IPS-18a (cell line): ENCODE results near the gene B4GALNT4.
"Not testable (repeated sequence)": the region's sequence is repeated elsewhere in the genome, so short reads cannot be mapped to it uniquely, and the experiment has no call there.

Experiments used
- H3K27ac ChIP-seq: one replicate; pipeline ENCODE4 v1.5.1; 2013; ENCODE audit warnings: low read length
- H3K27me3 ChIP-seq: one replicate; pipeline ENCODE4 v1.6.1; 2013; ENCODE audit warnings: mild to moderate bottlenecking, low read length; ENCODE audit not compliant: control insufficient read depth, insufficient read depth
- H3K36me3 ChIP-seq: one replicate; pipeline ENCODE4 v1.6.1; 2013; ENCODE audit warnings: low read depth, low read length; ENCODE audit not compliant: control insufficient read depth
- H3K4me1 ChIP-seq: one replicate; pipeline ENCODE4 v1.6.1; 2013; ENCODE audit warnings: low read depth, low read length; ENCODE audit not compliant: control insufficient read depth
- H3K4me3 ChIP-seq: one replicate; pipeline ENCODE4 v1.5.1; 2013; ENCODE audit warnings: low read length
- H3K9ac ChIP-seq: one replicate; pipeline ENCODE4 v1.6.1; 2013; ENCODE audit warnings: mild to moderate bottlenecking, low read length, moderate library complexity
- H3K9me3 ChIP-seq: one replicate; pipeline ENCODE4 v1.6.1; 2013; ENCODE audit warnings: low read depth, low read length; ENCODE audit not compliant: control insufficient read depth

The B4GALNT4 gene, protein sequence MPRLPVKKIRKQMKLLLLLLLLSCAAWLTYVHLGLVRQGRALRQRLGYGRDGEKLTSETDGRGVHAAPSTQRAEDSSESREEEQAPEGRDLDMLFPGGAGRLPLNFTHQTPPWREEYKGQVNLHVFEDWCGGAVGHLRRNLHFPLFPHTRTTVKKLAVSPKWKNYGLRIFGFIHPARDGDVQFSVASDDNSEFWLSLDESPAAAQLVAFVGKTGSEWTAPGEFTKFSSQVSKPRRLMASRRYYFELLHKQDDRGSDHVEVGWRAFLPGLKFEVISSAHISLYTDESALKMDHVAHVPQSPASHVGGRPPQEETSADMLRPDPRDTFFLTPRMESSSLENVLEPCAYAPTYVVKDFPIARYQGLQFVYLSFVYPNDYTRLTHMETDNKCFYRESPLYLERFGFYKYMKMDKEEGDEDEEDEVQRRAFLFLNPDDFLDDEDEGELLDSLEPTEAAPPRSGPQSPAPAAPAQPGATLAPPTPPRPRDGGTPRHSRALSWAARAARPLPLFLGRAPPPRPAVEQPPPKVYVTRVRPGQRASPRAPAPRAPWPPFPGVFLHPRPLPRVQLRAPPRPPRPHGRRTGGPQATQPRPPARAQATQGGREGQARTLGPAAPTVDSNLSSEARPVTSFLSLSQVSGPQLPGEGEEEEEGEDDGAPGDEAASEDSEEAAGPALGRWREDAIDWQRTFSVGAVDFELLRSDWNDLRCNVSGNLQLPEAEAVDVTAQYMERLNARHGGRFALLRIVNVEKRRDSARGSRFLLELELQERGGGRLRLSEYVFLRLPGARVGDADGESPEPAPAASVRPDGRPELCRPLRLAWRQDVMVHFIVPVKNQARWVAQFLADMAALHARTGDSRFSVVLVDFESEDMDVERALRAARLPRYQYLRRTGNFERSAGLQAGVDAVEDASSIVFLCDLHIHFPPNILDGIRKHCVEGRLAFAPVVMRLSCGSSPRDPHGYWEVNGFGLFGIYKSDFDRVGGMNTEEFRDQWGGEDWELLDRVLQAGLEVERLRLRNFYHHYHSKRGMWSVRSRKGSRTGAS

GRCh38 chr11:369336-370018 is at the start of gene B4GALNT4:
TSS of gene B4GALNT4 (plus strand) at chr11:369499. CDS start at chr11:369804, 305 bp downstream.
- peak within 1 kb of the TSS; percentile 56 for H3K4me3 ChIP-seq
- H3K9ac ChIP-seq = peak within 1 kb of the TSS; percentile 58
- no peaks in the 10 kb centered on the region for H3K27me3 ChIP-seq
- H3K27ac ChIP-seq = no peak within 1 kb of the TSS
- H3K36me3 ChIP-seq = peaks cover 12% of the 10 kb centered on the region
- H3K4me1 ChIP-seq = peaks cover 3% of the 10 kb centered on the region
- H3K9me3 ChIP-seq = no peaks in the 10 kb centered on the region

DNA sequence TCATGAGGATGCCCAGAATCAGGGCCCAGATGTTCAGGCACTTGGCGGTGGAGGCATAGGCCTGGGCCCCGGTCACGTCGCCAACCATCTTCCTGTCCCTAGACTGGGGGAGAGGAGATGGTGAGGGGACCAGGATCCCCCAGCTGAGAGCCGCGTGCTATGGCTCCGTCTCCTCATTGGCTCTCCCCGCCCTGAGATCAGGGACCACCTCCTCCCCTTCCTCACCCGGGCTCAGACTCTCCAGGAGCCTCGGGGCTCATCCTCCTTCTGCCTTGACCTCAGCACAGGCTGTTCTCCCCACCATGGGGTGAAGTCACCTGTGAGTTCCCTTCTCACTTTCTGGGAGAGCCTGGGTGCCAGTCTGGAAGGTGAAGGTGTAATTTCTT is 49.4 kb upstream of the B4GALNT4 start:
- H3K36me3 ChIP-seq, H3K27ac ChIP-seq, H3K9me3 ChIP-seq, H3K9ac ChIP-seq: not testable (repeated sequence)
- Histone ChIP-seq H3K4me3 (peak overlapping the region; percentile 82), H3K27me3 (peaks cover 28% of the 10 kb centered on the region), H3K4me1 (peaks cover 20% of the 10 kb centered on the region)

GRCh38 chr11:324156-324555 is 45.1 kb upstream of the B4GALNT4 start:
- Histone ChIP-seq H3K9ac (no peak overlapping the region), H3K36me3 (no peaks in the 10 kb centered on the region), H3K27me3 (no peaks in the 10 kb centered on the region), H3K4me3 (no peak overlapping the region), H3K4me1 (peaks cover 6% of the 10 kb centered on the region), H3K27ac (no peak overlapping the region), H3K9me3 (no peaks in the 10 kb centered on the region)

DNA sequence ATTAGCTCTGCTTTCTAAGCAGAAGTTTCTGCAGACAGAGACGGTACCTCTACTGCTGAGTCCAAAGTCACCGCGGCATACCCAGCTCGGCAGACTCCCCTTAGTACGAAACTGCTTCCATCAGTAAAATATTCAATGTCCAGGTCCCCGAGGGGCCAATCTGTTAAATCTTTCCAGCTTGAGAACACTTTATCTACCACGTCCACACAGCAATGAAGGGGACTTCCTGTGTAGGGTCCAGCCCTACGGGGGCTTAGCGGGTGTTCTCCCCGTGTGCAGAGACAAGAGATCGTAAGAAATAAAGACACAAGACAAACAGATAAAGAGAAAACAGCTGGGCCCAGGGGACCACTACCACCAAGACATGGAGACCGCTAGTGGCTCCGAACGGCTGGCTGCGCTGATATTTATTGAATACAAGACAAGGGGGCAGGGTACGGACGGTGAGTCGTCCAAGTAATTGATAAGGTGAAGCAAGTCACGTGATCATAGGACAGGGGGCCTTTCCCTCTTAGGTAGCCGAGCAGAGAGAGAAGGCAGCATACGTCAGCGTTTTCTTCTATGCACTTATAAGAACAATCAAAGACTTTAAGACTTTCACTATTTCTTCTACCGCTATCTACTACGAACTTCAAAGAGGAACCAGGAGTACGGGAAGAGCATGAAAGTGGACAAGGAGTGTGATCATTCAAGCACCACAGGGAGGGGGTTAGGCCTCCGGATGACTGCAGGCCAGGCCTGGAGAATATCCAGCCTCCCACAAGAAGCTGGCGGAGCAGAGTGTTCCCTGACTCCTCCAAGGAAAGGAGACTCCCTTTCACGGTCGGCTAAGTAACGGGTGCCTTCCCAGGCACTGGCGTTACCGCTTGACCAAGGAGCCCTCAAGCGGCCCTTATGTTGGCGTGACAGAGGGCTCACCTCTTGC is 44.4 kb upstream of the B4GALNT4 start:
- not testable (repeated sequence) for H3K4me3 ChIP-seq, H3K27me3 ChIP-seq, H3K9me3 ChIP-seq, H3K27ac ChIP-seq, H3K4me1 ChIP-seq, H3K9ac ChIP-seq, H3K36me3 ChIP-seq

DNA sequence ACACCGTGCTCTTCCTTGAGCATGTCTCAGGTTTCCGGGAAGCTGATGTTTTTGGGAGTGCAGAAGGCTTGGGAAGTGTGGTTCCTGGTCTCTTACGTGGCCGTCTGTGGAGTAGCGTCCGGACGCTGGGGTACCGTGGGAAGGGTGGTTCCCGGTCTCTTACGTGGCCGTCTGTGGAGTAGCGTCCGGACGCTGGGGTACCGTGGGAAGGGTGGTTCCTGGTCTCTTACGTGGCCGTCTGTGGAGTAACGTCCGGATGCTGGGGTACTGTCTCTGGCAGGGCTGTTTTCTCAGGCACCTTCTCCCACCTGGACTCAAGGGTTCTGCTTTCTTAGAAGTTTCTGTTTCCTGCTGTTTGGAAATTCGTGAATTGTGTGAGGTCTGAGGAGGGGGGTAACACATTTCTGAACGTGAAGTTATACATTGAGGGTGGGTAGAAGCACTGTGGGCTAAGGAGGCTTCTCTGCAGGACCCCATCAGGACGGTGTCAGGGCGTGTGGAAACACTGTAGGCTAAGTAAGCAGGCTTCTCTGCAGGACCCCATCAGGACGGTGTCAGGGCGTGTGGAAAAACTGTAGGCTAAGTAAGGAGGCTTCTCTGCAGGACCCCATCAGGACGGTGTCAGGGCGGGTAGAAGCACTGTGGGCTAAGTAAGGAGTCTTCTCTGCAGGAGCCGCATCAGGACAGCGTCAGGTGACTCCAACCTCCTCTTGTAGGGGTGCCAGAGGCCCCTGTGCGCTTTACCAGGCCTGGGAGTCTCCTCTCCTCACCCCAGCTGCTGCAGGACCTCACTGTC is 43.3 kb upstream of the B4GALNT4 start:
- no peaks in the 10 kb centered on the region for H3K9me3 ChIP-seq
- H3K27ac ChIP-seq = no peak overlapping the region
- H3K4me3 ChIP-seq = no peak overlapping the region
- H3K27me3 ChIP-seq = no peaks in the 10 kb centered on the region
- peaks cover 4% of the 10 kb centered on the region for H3K4me1 ChIP-seq
- H3K9ac ChIP-seq = no peak overlapping the region
- no peaks in the 10 kb centered on the region for H3K36me3 ChIP-seq

DNA sequence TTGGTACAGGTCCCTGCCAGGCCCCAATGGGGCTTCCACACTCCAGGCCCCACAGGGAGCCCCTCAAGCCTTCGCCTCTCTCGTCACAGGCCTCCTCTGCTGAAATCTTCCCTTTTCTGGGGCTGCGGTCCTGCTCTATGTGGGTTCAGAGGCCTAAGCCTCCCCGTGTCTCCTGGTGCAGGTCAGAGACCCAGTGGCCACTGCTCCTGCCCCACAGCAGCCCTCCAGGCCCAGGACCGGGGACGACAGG is 42.8 kb upstream of the B4GALNT4 start:
- H3K9ac ChIP-seq = no peak overlapping the region
- H3K4me1 ChIP-seq = peaks cover 3% of the 10 kb centered on the region
- no peaks in the 10 kb centered on the region for H3K36me3 ChIP-seq
- no peaks in the 10 kb centered on the region for H3K27me3 ChIP-seq
- H3K4me3 ChIP-seq = no peak overlapping the region
- no peak overlapping the region for H3K27ac ChIP-seq
- H3K9me3 ChIP-seq = no peaks in the 10 kb centered on the region

GRCh38 chr11:326842-327580 is 42.3 kb upstream of the B4GALNT4 start:
- Histone ChIP-seq H3K4me1 (peaks cover 3% of the 10 kb centered on the region), H3K27ac (no peak overlapping the region), H3K36me3 (no peaks in the 10 kb centered on the region), H3K4me3 (no peak overlapping the region), H3K27me3 (no peaks in the 10 kb centered on the region), H3K9ac (no peak overlapping the region), H3K9me3 (no peaks in the 10 kb centered on the region)

DNA sequence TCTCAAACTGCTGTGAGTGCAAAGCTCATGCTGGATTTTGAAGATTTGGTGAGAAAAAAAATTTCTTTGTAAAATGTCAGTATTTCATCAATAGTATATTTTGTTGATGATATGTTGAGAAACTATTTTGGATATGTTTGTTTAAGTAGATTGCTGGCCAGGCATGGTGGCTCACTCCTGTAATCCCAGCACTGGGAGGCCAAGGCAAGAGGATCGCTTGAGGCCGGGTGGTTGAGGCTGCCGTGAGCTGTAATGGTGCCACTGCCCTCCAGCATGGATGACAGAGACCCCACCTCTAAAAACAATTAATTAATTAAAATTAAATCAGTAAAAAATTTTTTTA is 41.7 kb upstream of the B4GALNT4 start:
- H3K9ac ChIP-seq = no peak overlapping the region

DNA sequence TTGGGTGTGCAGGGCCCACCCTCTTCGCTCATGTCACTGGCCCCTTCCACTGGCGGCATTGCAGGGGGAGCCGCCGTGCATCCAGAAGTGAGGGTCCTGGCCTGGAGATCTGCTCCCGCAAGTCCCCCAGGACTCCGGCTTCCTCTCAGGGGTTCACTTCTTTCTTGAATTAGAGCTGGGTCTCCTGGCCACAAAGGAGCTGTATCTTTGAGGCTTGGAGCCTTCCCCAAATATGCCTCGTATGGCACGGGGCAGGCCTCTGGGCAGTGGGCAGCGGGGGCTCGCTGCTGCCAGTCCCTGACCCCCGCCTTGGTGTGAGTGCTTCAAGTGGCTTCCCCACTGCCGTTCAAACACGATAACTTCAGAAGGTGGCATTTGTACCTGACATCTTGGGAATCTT is 41.3 kb upstream of the B4GALNT4 start:
- Histone ChIP-seq H3K9me3 (peaks cover 2% of the 10 kb centered on the region), H3K36me3 (no peaks in the 10 kb centered on the region), H3K4me3 (no peak overlapping the region), H3K4me1 (peaks cover 3% of the 10 kb centered on the region), H3K27me3 (no peaks in the 10 kb centered on the region), H3K27ac (no peak overlapping the region), H3K9ac (no peak overlapping the region)

More for the DNA sequence above, 41.7 kb upstream of the B4GALNT4 start:
- H3K9me3 ChIP-seq = no peaks in the 10 kb centered on the region
- H3K27ac ChIP-seq = no peak overlapping the region
- H3K4me3 ChIP-seq = no peak overlapping the region
- peaks cover 3% of the 10 kb centered on the region for H3K4me1 ChIP-seq
- no peaks in the 10 kb centered on the region for H3K27me3 ChIP-seq
- no peaks in the 10 kb centered on the region for H3K36me3 ChIP-seq
